ENCODE results near the gene EPS15. TPM values are rescaled to one million over a fixed set of nuclear protein-coding genes. Genes with fewer than 3 reads are reported as not detected.

Gene EPS15
- polyA plus RNA-seq, 1 of the 3 experiments (the other 2 are of a cell fraction), result 17.0 TPM

DNA sequence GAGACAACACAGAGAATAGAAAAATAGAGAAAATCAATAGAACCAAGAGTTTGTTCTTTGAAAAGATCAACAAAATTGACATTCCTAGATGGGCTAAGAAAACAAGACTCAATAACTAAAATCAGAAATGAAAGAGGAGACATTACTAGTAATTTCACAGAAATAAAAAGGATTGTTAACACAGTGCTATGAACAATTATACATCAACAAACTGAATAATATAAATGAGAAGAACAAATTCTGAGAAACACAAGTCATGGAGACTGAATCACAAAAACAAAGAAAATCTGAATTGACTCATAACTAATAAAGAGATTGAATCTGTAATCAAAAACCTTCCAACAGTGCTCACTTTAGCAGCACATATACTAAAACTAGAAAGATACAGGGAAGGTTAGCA lies 137.1 kb downstream of the EPS15 start (continued):
- TF ChIP-seq MXI1 (IDR thresholded peaks at IDR 0.05; ENCODE audit: low read depth, low read length) (no peak), SMC3 (IDR thresholded peaks at IDR 0.05; ENCODE audit: low read depth, low read length) (no peak), EZH2phosphoT487 (IDR thresholded peaks at IDR 0.05; ENCODE audit: borderline replicate concordance, low read depth) (no peak), EP300 (IDR thresholded peaks at IDR 0.05; ENCODE audit: borderline replicate concordance in 1 of 2, low read depth in 1 of 2, low read length in 1 of 2) (no peak)

DNA sequence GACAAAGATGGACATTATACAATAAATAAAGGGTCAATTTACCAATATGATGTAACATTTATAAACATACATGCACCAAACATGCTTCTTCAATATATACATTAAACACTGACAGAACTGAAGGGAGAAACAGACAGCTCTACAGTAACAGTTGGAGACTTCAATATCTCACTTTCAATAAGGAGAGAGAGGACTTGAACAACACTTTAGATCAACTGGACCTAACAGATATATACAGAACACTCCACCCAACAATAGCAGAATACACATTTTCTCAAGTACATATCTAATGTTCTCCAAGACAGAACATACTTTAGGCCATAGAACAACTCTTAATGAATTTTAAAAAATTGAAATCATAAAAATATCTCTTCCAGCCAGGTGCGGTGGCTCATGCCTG lies 138.1 kb downstream of the EPS15 start:
- WGBS (ENCODE audit: low lambda C conversion rate), result 100% methylated on average over 1 of the region's 1 CpG
- H3K9me3 ChIP-seq, result no peaks in the 10 kb centered on the region
- CTCF ChIA-PET, result no interaction called here
- H2AFZ ChIP-seq (ENCODE audit: low read depth), result no peak overlapping the region
- no peak overlapping the region for H3K9ac ChIP-seq
- H3K9me2 ChIP-seq, result no peaks in the 10 kb centered on the region
- peaks cover 10 to 70% of the 10 kb centered on the region in 2 experiments for H3K36me3 ChIP-seq (replicated peaks in 1 of 2; ENCODE audit: control insufficient read depth in 1 of 2, insufficient read depth in 2 of 2, low read length in 1 of 2)
- POLR2A ChIA-PET, result no interaction called here
- H3K4me1 ChIP-seq (ENCODE audit: control insufficient read depth in 1 of 2, insufficient read depth in 2 of 2, low read depth in 1 of 2, low read length in 1 of 2), result no peaks in the 10 kb centered on the region
- H3K4me2 ChIP-seq, result no peak overlapping the region
- no peaks in the 10 kb centered on the region for H4K20me1 ChIP-seq (ENCODE audit: insufficient read depth)
- no peak overlapping the region for H3K4me3 ChIP-seq (ENCODE audit: low read depth in 2 of 2, low read length in 1 of 2)
- H3F3A ChIP-seq (replicated peaks; ENCODE audit: insufficient read depth), result no peaks in the 10 kb centered on the region
- TF ChIP-seq, protein P1, sequence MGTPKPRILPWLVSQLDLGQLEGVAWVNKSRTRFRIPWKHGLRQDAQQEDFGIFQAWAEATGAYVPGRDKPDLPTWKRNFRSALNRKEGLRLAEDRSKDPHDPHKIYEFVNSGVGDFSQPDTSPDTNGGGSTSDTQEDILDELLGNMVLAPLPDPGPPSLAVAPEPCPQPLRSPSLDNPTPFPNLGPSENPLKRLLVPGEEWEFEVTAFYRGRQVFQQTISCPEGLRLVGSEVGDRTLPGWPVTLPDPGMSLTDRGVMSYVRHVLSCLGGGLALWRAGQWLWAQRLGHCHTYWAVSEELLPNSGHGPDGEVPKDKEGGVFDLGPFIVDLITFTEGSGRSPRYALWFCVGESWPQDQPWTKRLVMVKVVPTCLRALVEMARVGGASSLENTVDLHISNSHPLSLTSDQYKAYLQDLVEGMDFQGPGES (IDR thresholded peaks at IDR 0.05; ENCODE audit: low read depth, low read length), result no peak
- TF ChIP-seq CHD2 (IDR thresholded peaks at IDR 0.05; ENCODE audit: low read length, partially characterized antibody), result no peak
- TF ChIP-seq TEAD4 (IDR thresholded peaks at IDR 0.05; ENCODE audit: borderline replicate concordance, insufficient read depth), result no peak
- TF ChIP-seq, protein P2, sequence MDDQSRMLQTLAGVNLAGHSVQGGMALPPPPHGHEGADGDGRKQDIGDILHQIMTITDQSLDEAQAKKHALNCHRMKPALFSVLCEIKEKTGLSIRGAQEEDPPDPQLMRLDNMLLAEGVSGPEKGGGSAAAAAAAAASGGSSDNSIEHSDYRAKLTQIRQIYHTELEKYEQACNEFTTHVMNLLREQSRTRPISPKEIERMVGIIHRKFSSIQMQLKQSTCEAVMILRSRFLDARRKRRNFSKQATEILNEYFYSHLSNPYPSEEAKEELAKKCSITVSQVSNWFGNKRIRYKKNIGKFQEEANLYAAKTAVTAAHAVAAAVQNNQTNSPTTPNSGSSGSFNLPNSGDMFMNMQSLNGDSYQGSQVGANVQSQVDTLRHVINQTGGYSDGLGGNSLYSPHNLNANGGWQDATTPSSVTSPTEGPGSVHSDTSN (IDR thresholded peaks at IDR 0.05), result no peak
- no peak for TF ChIP-seq SMC3 (IDR thresholded peaks at IDR 0.05; ENCODE audit: low read depth, low read length)
- TF ChIP-seq, protein P3, sequence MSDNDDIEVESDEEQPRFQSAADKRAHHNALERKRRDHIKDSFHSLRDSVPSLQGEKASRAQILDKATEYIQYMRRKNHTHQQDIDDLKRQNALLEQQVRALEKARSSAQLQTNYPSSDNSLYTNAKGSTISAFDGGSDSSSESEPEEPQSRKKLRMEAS (IDR thresholded peaks at IDR 0.05; ENCODE audit: low read depth), result no peak
- no peak for TF ChIP-seq TCF12 (IDR thresholded peaks at IDR 0.05)
- no peak for TF ChIP-seq RCOR1 (IDR thresholded peaks at IDR 0.05; ENCODE audit: low read length)
- no peak for TF ChIP-seq YY1 (IDR thresholded peaks at IDR 0.05; ENCODE audit: low read depth)
- TF ChIP-seq FOXM1 (IDR thresholded peaks at IDR 0.05; ENCODE audit: low read depth), result no peak
- no peak for TF ChIP-seq GABPA (IDR thresholded peaks at IDR 0.05; ENCODE audit: low read depth)
- TF ChIP-seq GATA2 (CRISPR knock-in tag; IDR thresholded peaks at IDR 0.05), result no peak
- TF ChIP-seq RXRA (IDR thresholded peaks at IDR 0.05; ENCODE audit: borderline replicate concordance, low read depth), result no peak
- no peak for TF ChIP-seq EZH2phosphoT487 (IDR thresholded peaks at IDR 0.05; ENCODE audit: borderline replicate concordance, low read depth)
- no peaks in the 10 kb centered on the region for H3K27me3 ChIP-seq (ENCODE audit: insufficient read depth)
- no peak for DNase-seq
- no peak overlapping the region for H3K27ac ChIP-seq (ENCODE audit: low read depth in 2 of 2, low read length in 1 of 2)
- H3K79me2 ChIP-seq (ENCODE audit: insufficient read depth), result peaks cover 3% of the 10 kb centered on the region; the same call in 1 of the 2 replicates

Data from SK-N-SH (cell line).